ENCODE data around the gene FBXW8. TPM values are rescaled to one million over a fixed set of nuclear protein-coding genes. Genes with fewer than 3 reads are reported as not detected.

FBXW8 gene
- total RNA-seq, 2 experiments from 2014 or later = 7.3 to 8.0 TPM

- Mint-ChIP-seq H3K4me1 (peaks cover 1% of the 10 kb centered on the region), H3K27ac (no peak overlapping the region), H3K4me3 (no peak overlapping the region), H3K9me3 (no peaks in the 10 kb centered on the region), H3K36me3 (peaks cover 12% of the 10 kb centered on the region), H3K27me3 (no peaks in the 10 kb centered on the region)
- no peak for DNase-seq
These were observed 40.0 kb downstream of the FBXW8 start for GRCh38 chr12:116950628-116951325.

GRCh38 chr12:116954710-116955381 is 44.1 kb downstream of the FBXW8 start:
- H3K9me3 Mint-ChIP-seq = no peaks in the 10 kb centered on the region
- H3K4me3 Mint-ChIP-seq = no peak overlapping the region
- no peak overlapping the region for H3K27ac Mint-ChIP-seq
- H3K4me1 Mint-ChIP-seq = peaks cover 5% of the 10 kb centered on the region
- H3K27me3 Mint-ChIP-seq = no peaks in the 10 kb centered on the region
- peaks cover 2% of the 10 kb centered on the region for H3K36me3 Mint-ChIP-seq
- DNase-seq = no peak

- Mint-ChIP-seq H3K4me3 (no peak overlapping the region), H3K4me1 (peaks cover 11% of the 10 kb centered on the region), H3K9me3 (no peaks in the 10 kb centered on the region), H3K27me3 (no peaks in the 10 kb centered on the region), H3K27ac (no peak overlapping the region), H3K36me3 (peaks cover 2% of the 10 kb centered on the region)
- DNase-seq = no peak
These were observed 44.8 kb downstream of the FBXW8 start for GRCh38 chr12:116955382-116956021.

GRCh38 chr12:116958402-116959197 is 47.9 kb downstream of the FBXW8 start:
- Mint-ChIP-seq H3K9me3 (no peaks in the 10 kb centered on the region), H3K4me1 (peaks cover 20% of the 10 kb centered on the region)
- no peak for DNase-seq

GRCh38 chr12:116959198-116959460 is 48.4 kb downstream of the FBXW8 start:
- H3K36me3 Mint-ChIP-seq = no peaks in the 10 kb centered on the region

More at GRCh38 chr12:116958402-116959197, 47.9 kb downstream of the FBXW8 start:
- no peaks in the 10 kb centered on the region for H3K36me3 Mint-ChIP-seq
- no peak overlapping the region for H3K27ac Mint-ChIP-seq
- no peak overlapping the region for H3K4me3 Mint-ChIP-seq
- H3K27me3 Mint-ChIP-seq = no peaks in the 10 kb centered on the region

GRCh38 chr12:116959845-116960514 is 49.2 kb downstream of the FBXW8 start:
- peak; percentile 38 for DNase-seq
- Mint-ChIP-seq H3K27ac (peak overlapping the region; percentile 30), H3K27me3 (no peaks in the 10 kb centered on the region), H3K9me3 (no peaks in the 10 kb centered on the region), H3K4me3 (no peak overlapping the region), H3K36me3 (no peaks in the 10 kb centered on the region), H3K4me1 (peaks cover 20% of the 10 kb centered on the region)

More at GRCh38 chr12:116959198-116959460, 48.4 kb downstream of the FBXW8 start:
- Mint-ChIP-seq H3K9me3 (no peaks in the 10 kb centered on the region), H3K27me3 (no peaks in the 10 kb centered on the region), H3K4me3 (no peak overlapping the region), H3K4me1 (peaks cover 20% of the 10 kb centered on the region), H3K27ac (no peak overlapping the region)
- no peak for DNase-seq

GRCh38 chr12:116962197-116962596 is 51.4 kb downstream of the FBXW8 start:
- Mint-ChIP-seq H3K9me3 (no peaks in the 10 kb centered on the region), H3K4me1 (peaks cover 19% of the 10 kb centered on the region), H3K27ac (no peak overlapping the region), H3K4me3 (no peak overlapping the region), H3K36me3 (peaks cover 2% of the 10 kb centered on the region), H3K27me3 (no peaks in the 10 kb centered on the region)
- DNase-seq = no peak

- no peak for DNase-seq
- Mint-ChIP-seq H3K27ac (no peak overlapping the region), H3K36me3 (peaks cover 5% of the 10 kb centered on the region), H3K9me3 (no peaks in the 10 kb centered on the region), H3K4me1 (peaks cover 19% of the 10 kb centered on the region), H3K4me3 (no peak overlapping the region), H3K27me3 (no peaks in the 10 kb centered on the region)
These were observed 52.1 kb downstream of the FBXW8 start for GRCh38 chr12:116962783-116963356.

- Mint-ChIP-seq H3K4me3 (no peak overlapping the region), H3K27ac (no peak overlapping the region), H3K9me3 (no peaks in the 10 kb centered on the region), H3K27me3 (no peaks in the 10 kb centered on the region), H3K36me3 (peaks cover 5% of the 10 kb centered on the region), H3K4me1 (peaks cover 19% of the 10 kb centered on the region)
- no peak for DNase-seq
These were observed 53.6 kb downstream of the FBXW8 start for GRCh38 chr12:116964054-116965050.

- Mint-ChIP-seq H3K4me1 (no peaks in the 10 kb centered on the region), H3K4me3 (no peak overlapping the region), H3K9me3 (no peaks in the 10 kb centered on the region), H3K36me3 (peaks cover 17% of the 10 kb centered on the region), H3K27me3 (no peaks in the 10 kb centered on the region), H3K27ac (no peak overlapping the region)
- DNase-seq = no peak
These were observed 58.2 kb downstream of the FBXW8 start for GRCh38 chr12:116968986-116969385.

GRCh38 chr12:116969615-116970585 is 59.1 kb downstream of the FBXW8 start:
- no peak for DNase-seq
- Mint-ChIP-seq H3K27me3 (no peaks in the 10 kb centered on the region), H3K9me3 (no peaks in the 10 kb centered on the region), H3K4me1 (no peaks in the 10 kb centered on the region), H3K4me3 (no peak overlapping the region), H3K27ac (no peak overlapping the region), H3K36me3 (peaks cover 17% of the 10 kb centered on the region)

GRCh38 chr12:116971222-116971621 is 60.5 kb downstream of the FBXW8 start:
- no peak for DNase-seq
- H3K9me3 Mint-ChIP-seq = no peaks in the 10 kb centered on the region
- no peak overlapping the region for H3K4me3 Mint-ChIP-seq
- H3K36me3 Mint-ChIP-seq = peaks cover 15% of the 10 kb centered on the region
- H3K27ac Mint-ChIP-seq = no peak overlapping the region
- no peaks in the 10 kb centered on the region for H3K27me3 Mint-ChIP-seq
- no peaks in the 10 kb centered on the region for H3K4me1 Mint-ChIP-seq
